ENCODE data around the gene RPS29.
A peak's percentile ranks its signal among the peaks of the same experiment; 100 is the strongest.
"Not testable (repeated sequence)": the region's sequence is repeated elsewhere in the genome, so short reads cannot be mapped to it uniquely, and the experiment has no call there.

Gene RPS29

GRCh38 chr14:49598189-49598484 lies 12.0 kb upstream of the RPS29 start:
- DNase-seq (ENCODE audit: low read depth), result no peak

DNA sequence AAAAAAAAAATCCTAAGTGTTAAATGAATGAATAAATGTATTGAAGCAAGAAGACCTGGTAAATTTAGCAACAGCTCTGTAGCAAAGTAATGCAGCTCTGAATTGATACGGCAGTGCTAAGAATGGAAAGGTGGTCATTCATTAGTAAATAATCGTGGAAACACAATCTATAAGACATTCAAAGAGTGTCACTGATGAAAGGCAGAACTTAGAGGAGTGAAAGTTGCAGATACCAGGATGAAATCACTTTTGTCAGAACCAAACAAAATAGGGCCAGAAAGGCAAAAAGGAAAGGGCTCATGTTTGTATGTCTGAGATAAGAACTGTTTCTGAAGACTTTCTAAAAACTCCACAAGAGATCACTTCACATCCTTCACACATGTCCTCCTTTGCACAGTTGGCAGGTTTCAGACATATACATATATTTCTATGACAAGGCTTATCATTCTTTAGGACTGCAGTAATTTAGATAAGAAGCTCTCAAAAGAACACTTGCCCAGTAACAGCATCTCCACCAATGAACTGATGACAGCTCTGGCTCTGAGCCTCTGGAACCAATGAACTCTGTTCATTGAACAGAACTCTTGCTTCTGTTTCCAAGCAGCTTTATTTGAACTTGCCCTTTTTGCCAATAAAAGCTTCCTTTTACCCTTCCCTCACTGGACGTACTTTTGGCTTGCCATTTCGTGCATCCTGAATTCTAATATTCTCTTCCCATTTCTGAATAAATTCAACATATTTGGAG lies 8.3 kb upstream of the RPS29 start:
- DNase-seq (ENCODE audit: low read depth), result no peak

- DNase-seq (ENCODE audit: low read depth), result no peak
These were observed 6.8 kb upstream of the RPS29 start for GRCh38 chr14:49593016-49593415.

DNA sequence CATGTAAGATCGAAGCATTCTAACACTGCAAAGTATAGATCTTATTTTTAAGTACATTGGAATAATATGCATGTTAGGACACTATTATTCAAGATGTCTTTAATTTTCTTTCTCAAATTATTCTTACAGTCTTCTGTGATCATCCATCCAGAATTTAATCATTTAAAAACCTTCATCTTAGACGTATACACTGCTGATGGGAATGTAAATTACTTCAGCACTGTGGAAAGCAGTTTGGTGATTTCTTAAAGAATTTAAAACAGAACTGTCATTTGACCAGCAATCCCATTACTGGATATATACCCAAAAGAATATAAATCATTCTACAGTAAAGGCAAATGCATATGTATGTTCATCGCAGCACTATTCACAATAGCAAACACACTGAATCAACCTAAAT lies 3.2 kb upstream of the RPS29 start:
- DNase-seq (ENCODE audit: low read depth), result no peak

GRCh38 chr14:49586673-49587460 lies 687 bp upstream of the RPS29 start:
- peak; percentile 57 for DNase-seq (ENCODE audit: low read depth)

DNA sequence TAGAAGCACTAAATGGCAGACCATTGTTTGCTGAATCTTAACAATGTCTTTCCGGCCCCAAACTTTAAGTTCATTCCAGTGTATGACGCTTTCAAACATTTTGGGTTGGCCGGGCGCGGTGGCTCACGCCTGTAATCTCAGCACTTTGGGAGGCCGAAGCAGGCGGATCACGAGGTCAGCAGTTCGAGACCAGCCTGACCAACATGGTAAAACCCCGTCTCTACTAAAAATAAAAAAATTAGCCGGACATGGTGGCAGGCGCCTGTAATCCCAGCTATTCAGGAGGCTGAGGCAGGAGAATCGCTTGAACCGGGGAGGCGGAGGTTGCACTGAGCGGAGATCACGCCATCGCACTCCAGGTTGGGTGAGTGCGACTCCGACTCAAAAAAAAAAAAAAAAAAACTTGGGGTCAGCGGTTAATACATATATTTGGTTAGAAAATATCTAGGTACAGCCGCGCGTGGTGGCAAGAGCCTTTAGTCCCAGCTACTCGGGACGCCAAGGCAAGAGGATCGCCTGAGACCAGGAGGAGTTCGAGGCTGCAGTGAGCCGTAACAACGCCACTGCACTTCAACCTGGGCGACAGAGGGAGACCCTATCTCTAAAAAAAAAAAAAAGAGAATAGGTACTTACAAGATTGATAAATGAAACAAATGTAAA lies 1.1 kb downstream of the RPS29 start:
- DNase-seq (ENCODE audit: low read depth), result not testable (repeated sequence)

GRCh38 chr14:49584058-49584457 lies 2.1 kb downstream of the RPS29 start:
- DNase-seq (ENCODE audit: low read depth), result no peak

DNA sequence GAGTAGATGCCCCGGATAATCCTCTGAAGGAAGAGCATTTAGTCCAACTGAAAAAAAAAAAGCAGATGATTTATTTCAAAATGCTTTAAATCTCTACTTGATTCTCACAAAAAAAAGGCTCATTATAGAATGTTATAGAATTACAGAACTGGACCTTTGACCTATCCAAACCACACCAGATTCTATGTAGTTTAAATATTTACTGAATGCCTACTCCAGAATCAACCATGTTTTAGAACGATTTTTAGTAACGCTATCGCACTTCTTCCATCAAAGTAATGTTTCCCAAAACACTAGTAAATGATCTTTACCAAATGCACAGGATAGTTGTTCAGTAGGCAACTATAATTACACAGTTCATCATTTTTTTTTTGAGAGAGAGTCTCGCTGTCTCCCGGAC lies 2.6 kb downstream of the RPS29 start:
- no peak for DNase-seq (ENCODE audit: low read depth)

DNA sequence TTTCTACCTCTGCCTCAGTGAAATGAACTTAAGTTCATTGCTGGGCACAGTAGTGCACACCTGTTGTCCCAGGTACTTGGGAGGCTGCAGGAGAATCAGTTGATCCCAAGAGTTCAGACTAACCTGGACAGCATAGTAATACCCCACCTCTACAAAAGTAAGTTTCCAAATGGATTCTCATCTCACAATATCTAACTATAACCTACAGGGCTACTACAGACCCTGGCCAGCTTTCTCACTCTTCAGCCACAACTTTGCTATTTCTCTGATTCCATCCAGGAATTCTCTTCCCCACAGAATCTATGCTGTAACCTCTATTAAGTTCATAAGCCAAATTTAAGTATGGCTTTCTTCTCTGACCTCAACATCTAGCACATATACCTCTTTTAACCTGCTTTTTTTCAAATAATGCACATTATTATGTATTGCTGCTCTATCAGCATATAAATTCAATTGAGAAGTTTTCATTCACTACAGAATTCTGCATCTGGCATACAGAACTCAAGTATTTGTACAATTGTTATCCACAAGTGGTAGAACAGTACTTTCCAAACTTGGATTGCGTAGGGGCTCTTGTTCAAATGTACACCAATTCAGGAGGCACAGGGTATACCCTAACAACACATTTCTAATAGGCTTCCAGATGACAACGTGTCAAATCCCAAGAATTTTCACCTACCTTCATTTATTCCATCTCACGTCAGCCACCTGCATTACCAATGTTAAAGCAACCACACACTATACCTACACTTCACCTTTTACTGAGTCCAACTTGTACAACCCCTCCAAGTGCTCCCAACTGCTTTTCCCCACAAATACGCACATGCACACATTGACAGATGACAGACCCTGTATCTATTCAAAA lies 3.8 kb downstream of the RPS29 start:
- no peak for DNase-seq (ENCODE audit: low read depth)

GRCh38 chr14:49581209-49582112 lies 4.7 kb downstream of the RPS29 start:
- no peak for DNase-seq (ENCODE audit: low read depth)

- DNase-seq (ENCODE audit: low read depth), result no peak
These were observed 6.3 kb downstream of the RPS29 start for GRCh38 chr14:49579841-49580240.

- no peak for DNase-seq (ENCODE audit: low read depth)
These were observed 8.0 kb downstream of the RPS29 start for GRCh38 chr14:49578141-49578540.

DNA sequence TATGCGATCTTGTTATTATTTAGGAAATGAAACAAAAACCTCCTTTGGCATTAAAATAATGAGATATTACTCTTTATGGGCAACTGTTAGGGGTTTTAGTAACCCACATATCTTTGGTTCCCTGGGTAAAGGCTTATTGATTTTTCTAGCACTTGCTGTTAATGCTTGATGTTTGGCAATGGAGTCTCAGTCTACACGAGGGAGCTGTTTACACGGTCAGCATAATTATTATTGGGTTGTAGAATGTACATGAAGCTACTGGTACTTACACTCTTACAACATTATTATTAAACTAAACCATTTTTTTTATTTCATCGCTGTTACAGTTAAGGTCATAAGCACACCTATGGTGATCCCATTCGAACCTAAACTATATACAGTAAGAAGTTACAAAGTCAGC lies 12.1 kb downstream of the RPS29 start:
- DNase-seq (ENCODE audit: low read depth), result no peak

- DNase-seq (ENCODE audit: low read depth), result no peak
These were observed 16.9 kb downstream of the RPS29 start for GRCh38 chr14:49569281-49569680.

GRCh38 chr14:49566714-49567113 lies 19.5 kb downstream of the RPS29 start:
- DNase-seq (ENCODE audit: low read depth), result no peak

DNA sequence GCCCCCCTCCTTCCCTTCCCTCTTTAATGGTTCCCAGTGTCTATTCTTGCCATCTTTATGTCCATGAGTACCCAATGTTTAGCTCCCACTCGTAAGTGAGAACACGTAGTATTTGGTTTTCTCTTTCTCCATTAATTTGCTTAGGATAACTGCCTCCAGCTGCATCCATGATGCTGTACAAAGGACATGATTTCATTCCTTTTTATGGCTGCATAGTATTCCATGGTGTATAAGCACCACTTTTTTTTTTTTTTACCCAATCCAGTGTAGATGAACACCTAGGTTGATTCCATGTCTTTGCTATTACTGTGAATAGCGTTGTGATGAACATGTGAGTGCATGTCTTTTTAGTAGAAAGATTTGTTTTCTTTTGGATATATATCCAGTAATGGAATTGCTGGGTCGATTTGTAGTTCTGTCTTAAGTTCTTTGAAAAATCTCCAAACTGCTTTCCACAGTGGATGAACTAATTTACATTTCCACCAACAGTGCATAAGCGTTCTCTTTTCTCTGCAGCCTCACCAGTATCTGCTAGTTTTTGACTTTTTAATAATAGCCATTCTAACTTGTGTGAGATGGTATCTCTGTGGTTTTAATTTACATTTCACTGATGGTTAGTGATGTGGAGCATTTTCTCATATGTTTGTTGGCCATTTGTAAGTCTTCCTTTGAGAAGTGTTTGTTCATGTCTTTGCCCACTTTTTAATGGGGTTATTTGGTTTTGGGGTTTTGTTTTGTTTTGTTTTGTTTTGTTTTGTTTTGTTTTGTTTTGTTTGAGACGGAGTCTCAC lies 26.0 kb downstream of the RPS29 start:
- DNase-seq (ENCODE audit: low read depth), result no peak

GRCh38 chr14:49553892-49554291 lies 32.3 kb downstream of the RPS29 start:
- DNase-seq (ENCODE audit: low read depth), result no peak

GRCh38 chr14:49553106-49553505 lies 33.1 kb downstream of the RPS29 start:
- no peak for DNase-seq (ENCODE audit: low read depth)

- no peak for DNase-seq (ENCODE audit: low read depth)
These were observed 34.6 kb downstream of the RPS29 start for GRCh38 chr14:49551569-49551968.
